ENCODE data around the gene CPZ.
"Not testable (repeated sequence)": the region's sequence is repeated elsewhere in the genome, so short reads cannot be mapped to it uniquely, and the experiment has no call there.

CPZ gene

DNA sequence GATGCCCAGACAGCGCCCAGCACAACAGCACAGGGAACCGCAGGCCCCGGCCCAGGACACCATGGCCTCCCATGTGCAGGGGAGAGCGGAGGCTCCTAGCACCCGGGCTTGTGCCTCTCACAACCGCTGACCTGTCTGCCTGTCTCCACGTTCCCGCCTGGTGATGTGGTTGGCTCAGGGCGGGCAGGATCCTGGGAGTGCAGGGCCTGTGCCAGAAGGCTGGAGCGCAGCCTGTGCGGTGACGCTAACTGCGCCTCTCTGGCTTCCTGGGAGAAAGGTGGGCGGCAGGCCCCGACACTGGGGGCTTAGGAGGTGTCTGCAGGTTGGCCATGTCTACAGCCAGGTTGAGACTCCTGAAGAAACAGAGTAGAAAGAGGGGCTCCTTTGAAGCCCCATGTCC, 48.7 kb downstream of the CPZ start:
- ATAC-seq = no peak

- no peak for ATAC-seq
Observed at GRCh38 chr4:8641931-8642650, 49.5 kb downstream of the CPZ start.

DNA sequence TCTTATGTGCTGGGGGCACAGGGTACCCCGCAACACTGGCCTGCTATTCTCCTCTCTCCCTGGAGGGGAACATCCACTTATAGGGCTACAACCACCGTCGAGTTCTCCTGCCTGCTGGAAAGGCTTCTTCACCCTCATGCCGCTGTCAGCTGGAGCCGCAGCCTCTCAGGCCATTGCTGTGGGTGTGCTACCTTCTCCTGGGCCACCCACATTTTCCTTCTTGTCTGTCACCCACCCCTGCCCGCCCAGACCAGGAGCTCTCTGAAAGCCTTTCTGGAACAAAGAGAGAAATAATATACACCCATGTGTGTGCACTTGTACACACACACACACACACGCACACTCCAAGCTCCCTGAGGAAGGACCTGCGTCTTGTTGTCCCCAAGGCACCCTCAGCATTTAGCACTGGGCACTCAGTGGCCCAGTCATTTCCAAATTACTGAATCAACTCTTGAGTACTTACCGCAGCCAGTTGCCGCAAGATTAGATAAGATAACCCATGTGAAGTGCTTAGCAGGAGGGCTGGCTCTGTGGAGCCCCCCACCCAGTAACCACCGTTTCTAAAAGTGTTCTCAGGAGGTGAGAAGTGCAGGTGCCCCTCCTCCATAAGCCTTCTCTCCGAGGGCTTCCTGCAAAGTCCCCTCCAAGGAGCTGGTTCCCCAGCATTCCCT, 50.2 kb downstream of the CPZ start:
- no peak for ATAC-seq

GRCh38 chr4:8643441-8643840, 50.9 kb downstream of the CPZ start:
- ATAC-seq = peak in 1 of 2 donors; percentile 9

GRCh38 chr4:8643986-8644385, 51.4 kb downstream of the CPZ start:
- ATAC-seq = no peak

GRCh38 chr4:8644461-8644891, 51.9 kb downstream of the CPZ start:
- no peak for ATAC-seq

DNA sequence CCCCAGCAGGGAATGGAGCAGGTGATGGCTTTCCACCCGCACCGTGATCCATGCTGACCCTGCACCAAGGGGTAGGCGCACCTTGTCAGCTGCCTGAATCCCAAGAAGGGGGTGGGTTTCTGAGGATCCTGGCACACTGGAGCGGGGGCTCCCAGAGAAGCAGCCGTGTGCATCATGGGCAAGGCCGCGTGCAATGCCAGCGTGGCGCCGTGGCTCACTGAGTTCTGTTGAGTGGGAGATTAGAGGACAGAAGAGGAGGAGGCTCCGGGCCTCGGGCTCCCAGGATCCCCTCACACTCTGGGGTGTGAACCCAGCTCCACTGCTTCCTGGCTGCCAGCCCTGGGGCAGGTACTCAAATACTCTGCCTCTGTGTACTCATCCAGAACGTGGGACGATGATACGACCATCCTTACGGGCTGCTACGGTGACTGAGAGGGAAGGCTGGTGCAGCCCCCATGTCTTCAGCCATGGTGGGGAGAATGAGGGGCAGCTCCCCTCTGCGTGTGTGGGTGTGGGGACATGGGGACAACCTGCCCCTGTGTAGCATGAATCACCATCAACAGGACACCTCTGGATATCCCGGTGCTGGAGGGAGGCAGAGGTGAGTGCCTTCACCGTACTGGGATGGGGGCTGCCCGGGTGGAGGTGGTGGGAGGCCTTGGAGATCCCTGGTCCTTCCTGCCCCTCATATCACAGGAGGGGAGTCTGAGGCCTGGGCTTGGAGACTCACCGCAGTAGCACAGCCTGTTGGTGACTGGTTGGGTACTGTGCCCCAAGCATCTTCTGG, 52.6 kb downstream of the CPZ start:
- ATAC-seq = no peak

- no peak for ATAC-seq
Observed at GRCh38 chr4:8645753-8646124, 53.2 kb downstream of the CPZ start.

DNA sequence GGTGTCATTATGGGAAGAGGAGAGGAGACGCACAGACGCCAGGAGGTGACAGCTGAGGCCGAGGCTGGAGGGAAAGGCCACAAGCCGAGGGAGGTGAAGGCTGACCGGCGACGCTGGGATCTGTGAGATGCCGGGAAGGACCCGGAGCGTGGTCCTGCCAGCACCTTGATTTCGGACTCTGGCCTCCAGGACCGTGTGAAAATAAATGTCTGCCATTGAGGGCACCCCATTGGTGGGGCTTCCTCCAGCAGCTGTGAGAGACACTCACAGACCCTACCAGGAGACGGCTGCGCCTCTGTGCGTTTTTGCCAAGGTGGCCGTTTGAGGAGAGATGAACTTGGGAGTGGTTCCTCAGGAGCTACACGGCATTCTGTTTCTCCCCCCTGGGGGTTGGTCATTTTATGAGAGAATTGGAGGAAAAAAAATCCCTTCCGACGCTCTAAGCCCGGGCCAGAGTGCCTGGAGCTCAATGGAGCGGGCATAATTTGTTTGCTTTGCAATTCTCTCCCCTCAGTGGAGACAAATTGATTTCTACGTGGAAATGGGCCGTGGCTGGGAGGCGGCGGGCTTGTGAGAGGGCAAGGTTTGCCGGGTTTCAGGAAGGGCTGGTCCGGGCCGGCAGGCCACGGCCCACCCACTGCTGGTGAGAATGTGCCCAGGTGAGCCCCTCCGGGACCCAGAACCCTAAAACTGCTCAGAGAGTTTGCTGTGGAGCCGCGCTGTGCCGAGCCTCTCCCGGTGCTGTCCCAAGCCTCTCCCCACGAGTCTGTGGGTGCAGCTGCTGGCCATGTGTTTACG, 53.9 kb downstream of the CPZ start:
- no peak for ATAC-seq

GRCh38 chr4:8647094-8647570, 54.6 kb downstream of the CPZ start:
- no peak for ATAC-seq

GRCh38 chr4:8647626-8648025, 55.1 kb downstream of the CPZ start:
- no peak for ATAC-seq

DNA sequence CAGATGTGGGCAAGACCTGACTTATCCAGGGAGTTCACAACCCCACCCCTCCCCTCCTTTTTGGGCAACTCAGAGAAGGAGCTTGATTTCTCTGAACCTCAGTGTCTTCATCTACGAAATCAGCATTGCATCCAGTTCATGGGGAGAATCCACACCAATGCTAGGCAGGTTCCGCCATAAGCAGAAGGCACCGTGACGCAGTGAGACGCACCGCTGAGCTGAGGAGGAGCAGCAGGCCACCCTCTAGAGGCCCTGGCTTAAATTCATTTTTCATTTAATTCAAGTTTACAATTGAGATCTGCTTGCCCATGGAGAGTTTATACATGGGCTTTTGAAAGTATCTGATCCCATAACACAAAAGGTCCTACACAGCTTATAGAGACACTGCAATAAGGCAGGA, 55.7 kb downstream of the CPZ start:
- no peak for ATAC-seq

GRCh38 chr4:8648816-8649630, 56.5 kb downstream of the CPZ start:
- ATAC-seq = no peak

DNA sequence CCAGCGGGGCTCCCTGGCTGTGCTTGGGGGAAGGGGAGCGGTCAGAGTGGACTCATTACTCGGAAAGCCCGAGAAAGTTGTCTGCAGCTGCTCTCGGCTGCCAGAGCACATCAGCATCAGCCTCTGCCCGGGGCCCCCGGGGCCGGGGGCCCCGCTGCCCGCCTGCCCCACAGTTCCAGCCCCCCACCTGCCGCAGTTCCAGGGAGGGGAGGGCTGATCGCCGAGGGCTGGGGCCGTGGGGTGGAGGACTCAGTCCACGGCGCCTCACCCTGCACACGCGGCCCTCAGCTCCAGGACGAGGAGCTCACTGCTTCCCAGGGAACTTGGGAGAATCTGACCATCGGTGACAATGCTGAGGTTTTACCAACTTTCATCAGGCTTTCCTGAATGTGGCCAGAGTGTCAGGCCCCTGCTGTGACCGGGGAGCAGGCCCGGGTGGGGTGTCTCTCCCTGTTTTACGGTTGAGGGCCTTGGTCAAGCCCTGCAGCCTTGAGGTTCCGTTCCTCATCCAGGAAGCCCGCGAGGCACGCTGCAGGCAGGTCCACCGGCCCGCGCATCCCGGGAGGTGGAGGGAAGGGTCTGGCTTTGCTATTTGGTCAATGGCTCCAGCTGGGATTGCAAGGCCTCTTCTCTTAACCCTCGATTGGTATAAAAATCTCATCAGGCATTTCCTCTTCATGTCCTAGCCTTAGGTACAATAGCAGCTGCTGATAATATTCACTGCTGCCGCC, 57.2 kb downstream of the CPZ start:
- no peak for ATAC-seq

GRCh38 chr4:8651661-8652180, 59.2 kb downstream of the CPZ start:
- no peak for ATAC-seq

- no peak for ATAC-seq
Observed at GRCh38 chr4:8652181-8653078, 59.9 kb downstream of the CPZ start.

DNA sequence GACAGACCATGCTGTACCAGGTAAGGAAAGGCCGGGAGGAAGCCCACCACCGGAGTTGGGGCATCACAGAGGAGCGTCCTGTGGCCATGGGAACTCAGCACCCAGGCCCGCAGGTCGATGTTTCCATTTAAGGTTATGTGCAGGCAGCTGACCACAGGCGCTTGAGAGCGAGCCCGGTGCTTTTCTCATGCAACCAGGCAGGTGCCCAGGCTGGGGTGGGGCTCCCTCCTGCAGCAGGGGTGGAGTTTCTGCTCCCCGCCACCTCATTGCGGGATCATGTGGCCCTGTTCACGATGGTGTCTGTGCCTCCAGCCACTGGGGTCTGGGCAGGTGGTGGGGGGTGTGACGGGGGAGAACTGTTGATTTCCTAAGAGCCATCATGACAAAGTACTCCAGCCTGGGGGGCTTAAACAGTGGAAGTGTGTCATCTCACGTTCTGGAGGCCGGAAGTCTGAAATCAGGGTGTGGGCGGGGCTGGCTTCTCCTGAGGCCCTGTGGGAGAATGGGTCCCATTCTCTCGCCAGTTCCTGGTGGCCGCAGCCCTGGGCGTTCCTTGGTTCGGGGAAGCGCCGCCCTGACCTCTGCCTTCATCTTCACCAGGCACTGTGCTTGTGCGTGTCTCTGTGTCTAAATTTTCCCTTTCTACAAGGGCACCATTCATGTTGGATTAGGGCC, 60.9 kb downstream of the CPZ start:
- ATAC-seq = no peak

DNA sequence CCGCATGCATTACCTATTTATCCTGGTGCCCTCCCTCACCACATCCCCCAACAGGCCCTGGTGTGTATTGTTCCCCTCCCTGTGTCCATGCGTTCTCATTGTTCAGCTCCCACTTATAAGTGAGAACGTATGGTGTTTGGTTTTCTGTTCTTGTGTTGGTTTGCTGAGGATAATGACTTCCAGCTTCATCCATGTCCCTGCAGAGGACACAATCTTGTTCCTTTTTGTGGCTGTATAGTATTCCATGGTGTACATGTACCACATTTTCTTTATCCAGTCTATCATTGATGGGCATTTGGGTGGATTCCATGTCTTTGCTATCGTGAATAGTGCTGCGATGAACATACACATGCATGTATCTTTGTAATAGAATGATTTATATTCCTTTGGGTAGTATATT, 61.6 kb downstream of the CPZ start:
- ATAC-seq = not testable (repeated sequence)
